ENCODE data around the gene FLII. TPM values are rescaled to one million over a fixed set of nuclear protein-coding genes. Genes with fewer than 3 reads are reported as not detected.

FLII gene
- total RNA-seq, 1 experiment from 2014 or later = 309 TPM

DNA sequence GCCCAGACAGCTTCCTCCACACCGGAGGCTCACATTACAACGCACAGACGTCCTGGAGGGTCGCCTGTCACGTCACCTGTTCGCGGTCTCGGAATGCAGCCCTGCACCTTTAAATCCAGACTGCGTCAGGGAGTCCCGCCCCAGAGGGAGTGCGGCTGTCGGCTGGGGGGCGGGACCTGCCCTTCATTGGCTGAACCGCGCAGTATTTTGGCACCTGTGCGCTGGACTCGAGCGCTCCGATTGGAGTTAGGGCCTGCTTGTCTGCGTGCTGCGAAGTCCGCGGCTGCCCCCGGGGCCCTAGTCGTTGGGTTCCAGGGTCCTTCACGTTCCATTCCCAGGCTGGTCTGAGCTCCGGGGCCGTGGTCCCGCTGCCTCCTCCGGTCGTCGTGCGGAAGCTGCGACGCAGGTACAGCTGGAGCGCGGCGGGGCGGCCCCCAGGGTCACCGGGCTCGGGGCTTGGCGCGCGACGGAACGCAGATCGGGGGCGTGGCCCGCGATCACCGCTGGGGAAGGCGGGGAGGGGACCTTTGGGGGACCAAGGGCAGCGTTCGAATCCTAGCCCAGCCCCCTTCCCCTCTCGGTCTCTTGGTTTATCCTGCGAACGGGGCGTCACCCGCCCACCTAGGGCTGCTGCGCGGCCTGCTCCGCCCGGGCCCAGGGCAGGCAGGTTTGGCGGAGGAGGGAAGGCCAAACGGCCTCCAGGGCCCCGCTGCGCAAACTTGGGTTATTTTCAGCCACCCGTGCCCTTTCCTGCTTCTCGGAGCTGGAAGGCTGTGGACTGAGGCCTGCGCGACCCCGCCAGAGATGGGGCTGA lies 2.0 kb upstream of the FLII start, which contains the start of gene MIEF2 (continued):
- TF ChIP-seq MYBL2 (CRISPR knock-in tag; IDR thresholded peaks at IDR 0.05) = 0 out of 2 replicates have a peak, but pooled peaks have one; percentile 51

DNA sequence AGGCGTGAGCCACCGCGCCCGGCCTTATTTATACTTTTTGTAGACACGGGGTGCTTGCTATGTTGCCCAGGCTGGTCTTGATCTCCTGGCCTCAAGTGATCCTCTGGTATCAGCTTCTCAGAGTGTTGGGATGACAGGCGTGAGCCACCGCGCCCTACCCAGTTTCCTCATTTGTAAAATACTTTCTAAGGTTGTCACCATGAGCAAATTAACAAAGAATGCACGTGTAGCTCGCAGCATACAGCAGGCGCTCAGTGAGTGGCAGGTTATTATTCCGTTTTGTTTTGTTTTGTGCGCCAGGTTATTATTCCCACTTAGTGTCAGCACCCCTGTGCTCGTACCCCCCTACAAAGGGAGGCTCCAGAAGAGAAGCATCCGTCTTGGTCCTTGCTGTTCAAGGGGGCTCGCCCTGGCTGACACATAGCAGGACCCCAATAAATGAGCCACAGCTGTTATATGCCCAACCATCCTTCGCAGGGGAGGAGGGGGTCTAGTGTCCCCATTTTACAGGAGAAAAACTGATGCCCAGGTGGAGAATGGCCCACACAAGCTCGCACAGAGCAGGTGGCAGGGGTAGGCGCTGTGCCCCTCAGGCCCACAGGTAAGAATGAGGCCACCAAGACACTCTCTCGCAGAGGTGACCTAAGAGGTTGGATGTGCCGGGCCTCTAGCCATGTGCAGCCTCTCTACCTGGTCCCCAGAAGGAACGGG lies 1.2 kb upstream of the FLII start:
- Mint-ChIP-seq H3K36me3 (peaks cover 18% of the 10 kb centered on the region; the same call in 1 of the 2 replicates), H3K4me3 (peak overlapping the region; percentile 77), H3K9me3 (no peaks in the 10 kb centered on the region), H3K27ac (peak overlapping the region; percentile 93), H3K4me1 (peaks cover 29% of the 10 kb centered on the region), H3K27me3 (ENCODE audit: low read depth) (no peaks in the 10 kb centered on the region)
- no peak for DNase-seq (ENCODE audit: low spot score)
- no peak for ATAC-seq
- ChIA-PET POLR2A (interaction anchor here (0.8 to 1.9 kb wide), 5 partner anchors 12 to 76 kb away, joined by 3 to 11 read pairs (median 4); partner anchors contain the start of gene ALKBH5), CTCF (interaction anchor here (0.6 to 1.5 kb wide), 5 partner anchors 11 to 42 kb away, joined by 3 to 5 read pairs (median 4); no protein-coding TSS in a partner anchor)
- TF ChIP-seq GTF2I (CRISPR knock-in tag; conservative IDR thresholded peaks at IDR 0.05) (peak; percentile 77), ZNF416 (CRISPR knock-in tag; IDR thresholded peaks at IDR 0.05) (no peak)

DNA sequence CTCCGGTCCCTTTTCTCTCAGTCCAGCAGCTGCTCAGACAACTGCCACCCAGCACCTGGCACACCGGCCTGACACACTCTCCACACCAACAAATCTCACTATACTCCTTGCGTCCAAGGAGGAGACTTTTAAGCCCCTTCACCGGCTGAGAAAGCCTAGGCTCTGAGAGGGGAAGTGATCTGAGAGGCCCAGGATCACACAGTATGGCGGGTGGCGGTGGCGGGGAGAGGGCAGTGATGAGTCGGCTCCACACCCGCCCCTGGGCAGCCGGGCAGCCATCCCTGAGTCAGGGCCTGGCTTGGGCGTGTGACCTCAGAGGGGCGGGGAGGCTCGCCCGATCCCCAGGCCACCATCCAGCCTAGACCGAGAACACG lies 569 bp downstream of the FLII start:
- H3K36me3 Mint-ChIP-seq = peaks cover 27% of the 10 kb centered on the region
- peaks cover 29% of the 10 kb centered on the region for H3K4me1 Mint-ChIP-seq
- H3K9me3 Mint-ChIP-seq = no peaks in the 10 kb centered on the region
- TF ChIP-seq TEAD1 (CRISPR knock-in tag; IDR thresholded peaks at IDR 0.05) = peak; percentile 47
- TF ChIP-seq ZBTB21 (CRISPR knock-in tag; IDR thresholded peaks at IDR 0.05; ENCODE audit: borderline replicate concordance) = no peak
- TF ChIP-seq SMAD3 (CRISPR knock-in tag; IDR thresholded peaks at IDR 0.05; ENCODE audit: borderline replicate concordance) = no peak
- TF ChIP-seq, protein P1, sequence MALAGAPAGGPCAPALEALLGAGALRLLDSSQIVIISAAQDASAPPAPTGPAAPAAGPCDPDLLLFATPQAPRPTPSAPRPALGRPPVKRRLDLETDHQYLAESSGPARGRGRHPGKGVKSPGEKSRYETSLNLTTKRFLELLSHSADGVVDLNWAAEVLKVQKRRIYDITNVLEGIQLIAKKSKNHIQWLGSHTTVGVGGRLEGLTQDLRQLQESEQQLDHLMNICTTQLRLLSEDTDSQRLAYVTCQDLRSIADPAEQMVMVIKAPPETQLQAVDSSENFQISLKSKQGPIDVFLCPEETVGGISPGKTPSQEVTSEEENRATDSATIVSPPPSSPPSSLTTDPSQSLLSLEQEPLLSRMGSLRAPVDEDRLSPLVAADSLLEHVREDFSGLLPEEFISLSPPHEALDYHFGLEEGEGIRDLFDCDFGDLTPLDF (CRISPR knock-in tag; IDR thresholded peaks at IDR 0.05) = no peak
- no peak for TF ChIP-seq MXD4 (CRISPR knock-in tag; IDR thresholded peaks at IDR 0.05; ENCODE audit: borderline replicate concordance)
- TF ChIP-seq GABPB1 (CRISPR knock-in tag; IDR thresholded peaks at IDR 0.05) = peak; percentile 13; the same call in 1 of the 2 replicates
- TF ChIP-seq, protein P2, sequence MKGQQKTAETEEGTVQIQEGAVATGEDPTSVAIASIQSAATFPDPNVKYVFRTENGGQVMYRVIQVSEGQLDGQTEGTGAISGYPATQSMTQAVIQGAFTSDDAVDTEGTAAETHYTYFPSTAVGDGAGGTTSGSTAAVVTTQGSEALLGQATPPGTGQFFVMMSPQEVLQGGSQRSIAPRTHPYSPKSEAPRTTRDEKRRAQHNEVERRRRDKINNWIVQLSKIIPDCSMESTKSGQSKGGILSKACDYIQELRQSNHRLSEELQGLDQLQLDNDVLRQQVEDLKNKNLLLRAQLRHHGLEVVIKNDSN (CRISPR knock-in tag; IDR thresholded peaks at IDR 0.05) = 0 out of 2 replicates have a peak, but pooled peaks have one; percentile 54
- TF ChIP-seq, protein P3, sequence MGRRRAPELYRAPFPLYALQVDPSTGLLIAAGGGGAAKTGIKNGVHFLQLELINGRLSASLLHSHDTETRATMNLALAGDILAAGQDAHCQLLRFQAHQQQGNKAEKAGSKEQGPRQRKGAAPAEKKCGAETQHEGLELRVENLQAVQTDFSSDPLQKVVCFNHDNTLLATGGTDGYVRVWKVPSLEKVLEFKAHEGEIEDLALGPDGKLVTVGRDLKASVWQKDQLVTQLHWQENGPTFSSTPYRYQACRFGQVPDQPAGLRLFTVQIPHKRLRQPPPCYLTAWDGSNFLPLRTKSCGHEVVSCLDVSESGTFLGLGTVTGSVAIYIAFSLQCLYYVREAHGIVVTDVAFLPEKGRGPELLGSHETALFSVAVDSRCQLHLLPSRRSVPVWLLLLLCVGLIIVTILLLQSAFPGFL (CRISPR knock-in tag; IDR thresholded peaks at IDR 0.05; ENCODE audit: borderline replicate concordance) = no peak
- no peak for TF ChIP-seq TCF7 (CRISPR knock-in tag; IDR thresholded peaks at IDR 0.05; ENCODE audit: low read depth)
- TF ChIP-seq, protein P4, sequence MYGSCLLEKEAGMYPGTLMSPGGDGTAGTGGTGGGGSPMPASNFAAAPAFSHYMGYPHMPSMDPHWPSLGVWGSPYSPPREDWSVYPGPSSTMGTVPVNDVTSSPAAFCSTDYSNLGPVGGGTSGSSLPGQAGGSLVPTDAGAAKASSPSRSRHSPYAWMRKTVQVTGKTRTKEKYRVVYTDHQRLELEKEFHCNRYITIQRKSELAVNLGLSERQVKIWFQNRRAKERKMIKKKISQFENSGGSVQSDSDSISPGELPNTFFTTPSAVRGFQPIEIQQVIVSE (CRISPR knock-in tag; IDR thresholded peaks at IDR 0.05; ENCODE audit: borderline replicate concordance) = no peak
- TF ChIP-seq, protein P5, sequence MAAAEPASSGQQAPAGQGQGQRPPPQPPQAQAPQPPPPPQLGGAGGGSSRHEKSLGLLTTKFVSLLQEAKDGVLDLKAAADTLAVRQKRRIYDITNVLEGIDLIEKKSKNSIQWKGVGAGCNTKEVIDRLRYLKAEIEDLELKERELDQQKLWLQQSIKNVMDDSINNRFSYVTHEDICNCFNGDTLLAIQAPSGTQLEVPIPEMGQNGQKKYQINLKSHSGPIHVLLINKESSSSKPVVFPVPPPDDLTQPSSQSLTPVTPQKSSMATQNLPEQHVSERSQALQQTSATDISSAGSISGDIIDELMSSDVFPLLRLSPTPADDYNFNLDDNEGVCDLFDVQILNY (CRISPR knock-in tag; IDR thresholded peaks at IDR 0.05) = no peak
- TF ChIP-seq KAT7 (CRISPR knock-in tag; IDR thresholded peaks at IDR 0.05; ENCODE audit: borderline replicate concordance) = no peak
- no peak for TF ChIP-seq PRRX2 (CRISPR knock-in tag; IDR thresholded peaks at IDR 0.05)
- no peak for TF ChIP-seq ZNF416 (CRISPR knock-in tag; IDR thresholded peaks at IDR 0.05)
- TF ChIP-seq, protein P6, sequence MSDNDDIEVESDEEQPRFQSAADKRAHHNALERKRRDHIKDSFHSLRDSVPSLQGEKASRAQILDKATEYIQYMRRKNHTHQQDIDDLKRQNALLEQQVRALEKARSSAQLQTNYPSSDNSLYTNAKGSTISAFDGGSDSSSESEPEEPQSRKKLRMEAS (CRISPR knock-in tag; IDR thresholded peaks at IDR 0.05) = peak; percentile 16; the same call in 1 of the 2 replicates
- TF ChIP-seq TEAD4 (CRISPR knock-in tag; IDR thresholded peaks at IDR 0.05) = no peak
- TF ChIP-seq CREB1 (CRISPR knock-in tag; IDR thresholded peaks at IDR 0.05) = no peak
- H3K4me3 Mint-ChIP-seq = peak overlapping the region; percentile 95
- POLR2A ChIA-PET = interaction anchor here (1.7 kb wide), 1 partner anchor 13 kb away, joined by 6 read pairs; no protein-coding TSS in a partner anchor
- CTCF ChIA-PET = interaction anchor here (1.2 to 2.5 kb wide), 2 partner anchors 11 to 105 kb away, joined by 4 to 15 read pairs; partner anchors contain the start of gene SHMT1
- DNase-seq (ENCODE audit: low spot score) (peak; percentile 69), ATAC-seq (peak; percentile 35)
- H3K27me3 Mint-ChIP-seq (ENCODE audit: low read depth) = no peaks in the 10 kb centered on the region
- peak overlapping the region; percentile 98 for H3K27ac Mint-ChIP-seq

Data from WTC11 (cell line).